ENCODE data around the gene ICA1. TPM values are rescaled to one million over a fixed set of nuclear protein-coding genes. Genes with fewer than 3 reads are reported as not detected.

ICA1 gene
- total RNA-seq, 1 donor, result 2.2 TPM

- no peaks in the 10 kb centered on the region for H4K20me1 ChIP-seq (ENCODE audit: insufficient read depth, low read length)
- H3K27ac ChIP-seq (ENCODE audit: low read depth, low read length), result no peak overlapping the region
- H3K4me3 ChIP-seq (ENCODE audit: insufficient read depth, low read length), result no peak overlapping the region
- no peak for DNase-seq (ENCODE audit: insufficient read length, low spot score, missing footprints)
- H3K79me2 ChIP-seq (ENCODE audit: insufficient read depth, low read length), result no peaks in the 10 kb centered on the region
- no peak overlapping the region for H3K4me2 ChIP-seq (ENCODE audit: insufficient read depth, low read length)
- TF ChIP-seq CTCF (IDR thresholded peaks at IDR 0.05; ENCODE audit: extremely low read depth, low read depth, low read length), result no peak
- H3K9me3 ChIP-seq (ENCODE audit: low read depth, low read length), result no peaks in the 10 kb centered on the region
- H2AFZ ChIP-seq (ENCODE audit: low read length), result no peak overlapping the region
- H3K36me3 ChIP-seq (ENCODE audit: insufficient read depth, low read length), result no peaks in the 10 kb centered on the region
- H3K27me3 ChIP-seq (ENCODE audit: insufficient read depth, low read length), result no peaks in the 10 kb centered on the region
- peaks cover 6% of the 10 kb centered on the region for H3K4me1 ChIP-seq (ENCODE audit: insufficient read depth, low read length)
These were observed 49.3 kb downstream of the ICA1 start for GRCh38 chr7:8212638-8213037.

GRCh38 chr7:8211725-8212096 lies 50.3 kb downstream of the ICA1 start:
- Histone ChIP-seq H3K4me2 (ENCODE audit: insufficient read depth, low read length) (no peak overlapping the region), H3K27me3 (ENCODE audit: insufficient read depth, low read length) (no peaks in the 10 kb centered on the region), H3K9me3 (ENCODE audit: low read depth, low read length) (no peaks in the 10 kb centered on the region)

GRCh38 chr7:8210845-8211724 lies 50.9 kb downstream of the ICA1 start:
- no peak overlapping the region for H3K4me2 ChIP-seq (ENCODE audit: insufficient read depth, low read length)
- peaks cover 4% of the 10 kb centered on the region for H3K4me1 ChIP-seq (ENCODE audit: insufficient read depth, low read length)

More at GRCh38 chr7:8211725-8212096, 50.3 kb downstream of the ICA1 start:
- H3K36me3 ChIP-seq (ENCODE audit: insufficient read depth, low read length), result no peaks in the 10 kb centered on the region
- no peak overlapping the region for H3K4me3 ChIP-seq (ENCODE audit: insufficient read depth, low read length)
- H3K27ac ChIP-seq (ENCODE audit: low read depth, low read length), result no peak overlapping the region
- no peaks in the 10 kb centered on the region for H3K79me2 ChIP-seq (ENCODE audit: insufficient read depth, low read length)
- no peak overlapping the region for H2AFZ ChIP-seq (ENCODE audit: low read length)
- TF ChIP-seq CTCF (IDR thresholded peaks at IDR 0.05; ENCODE audit: extremely low read depth, low read depth, low read length), result no peak
- no peak for DNase-seq (ENCODE audit: insufficient read length, low spot score, missing footprints)
- no peaks in the 10 kb centered on the region for H4K20me1 ChIP-seq (ENCODE audit: insufficient read depth, low read length)
- H3K4me1 ChIP-seq (ENCODE audit: insufficient read depth, low read length), result peaks cover 6% of the 10 kb centered on the region

More at GRCh38 chr7:8210845-8211724, 50.9 kb downstream of the ICA1 start:
- H3K4me3 ChIP-seq (ENCODE audit: insufficient read depth, low read length), result no peak overlapping the region
- no peaks in the 10 kb centered on the region for H3K9me3 ChIP-seq (ENCODE audit: low read depth, low read length)
- no peaks in the 10 kb centered on the region for H3K36me3 ChIP-seq (ENCODE audit: insufficient read depth, low read length)
- H4K20me1 ChIP-seq (ENCODE audit: insufficient read depth, low read length), result no peaks in the 10 kb centered on the region
- no peak overlapping the region for H3K27ac ChIP-seq (ENCODE audit: low read depth, low read length)
- no peak overlapping the region for H2AFZ ChIP-seq (ENCODE audit: low read length)
- no peaks in the 10 kb centered on the region for H3K79me2 ChIP-seq (ENCODE audit: insufficient read depth, low read length)
- no peak for DNase-seq (ENCODE audit: insufficient read length, low spot score, missing footprints)
- no peak for TF ChIP-seq CTCF (IDR thresholded peaks at IDR 0.05; ENCODE audit: extremely low read depth, low read depth, low read length)
- no peaks in the 10 kb centered on the region for H3K27me3 ChIP-seq (ENCODE audit: insufficient read depth, low read length)
